AG09309 (cell line): ENCODE data around the gene APBA2.

Source experiments
- DNase-seq: peaks from one replicate; pipeline ENCODE4 v3.0.0-alpha.2; 2010; ENCODE audit warnings: low read depth
- H3K4me3 ChIP-seq: 2 replicates; pipeline ENCODE4 v1.5.1; 2011; ENCODE audit warnings: mild to moderate bottlenecking, low read depth, low read length, moderate library complexity; ENCODE audit not compliant: control insufficient read depth
- CTCF ChIP-seq: IDR thresholded peaks from 2 replicates; pipeline ENCODE4 v1.5.1; 2011; ENCODE audit warnings: mild to moderate bottlenecking, low read depth, low read length, inconsistent platforms; ENCODE audit not compliant: insufficient read depth, control insufficient read depth; ENCODE audit errors: missing control alignments

Gene APBA2

GRCh38 chr15:28876845-28877185 lies 9.0 kb upstream of the APBA2 start:
- no peak for DNase-seq
- no peak for TF ChIP-seq CTCF
- H3K4me3 ChIP-seq = no peak overlapping the region

GRCh38 chr15:28878209-28878608 lies 7.6 kb upstream of the APBA2 start:
- TF ChIP-seq CTCF = no peak
- DNase-seq = no peak
- H3K4me3 ChIP-seq = no peak overlapping the region

GRCh38 chr15:28879551-28879950 lies 6.2 kb upstream of the APBA2 start:
- no peak for DNase-seq
- TF ChIP-seq CTCF = no peak
- no peak overlapping the region for H3K4me3 ChIP-seq

- no peak overlapping the region for H3K4me3 ChIP-seq
- no peak for TF ChIP-seq CTCF
- no peak for DNase-seq
Measured at GRCh38 chr15:28880680-28881079, 5.1 kb upstream of the APBA2 start.

- H3K4me3 ChIP-seq = no peak overlapping the region
- DNase-seq = no peak
- peak; percentile 25 for TF ChIP-seq CTCF
Measured at GRCh38 chr15:28881170-28881569, 4.6 kb upstream of the APBA2 start.

GRCh38 chr15:28881600-28881999 lies 4.2 kb upstream of the APBA2 start:
- H3K4me3 ChIP-seq = no peak overlapping the region
- no peak for DNase-seq
- no peak for TF ChIP-seq CTCF
